ENCODE measurements around the gene OSCP1. TPM values are rescaled to one million over a fixed set of nuclear protein-coding genes. Genes with fewer than 3 reads are reported as not detected.

The OSCP1 gene
- total and polyA plus RNA-seq, 4 donors: 4.2 to 8.6 (median 6.7) TPM

DNA sequence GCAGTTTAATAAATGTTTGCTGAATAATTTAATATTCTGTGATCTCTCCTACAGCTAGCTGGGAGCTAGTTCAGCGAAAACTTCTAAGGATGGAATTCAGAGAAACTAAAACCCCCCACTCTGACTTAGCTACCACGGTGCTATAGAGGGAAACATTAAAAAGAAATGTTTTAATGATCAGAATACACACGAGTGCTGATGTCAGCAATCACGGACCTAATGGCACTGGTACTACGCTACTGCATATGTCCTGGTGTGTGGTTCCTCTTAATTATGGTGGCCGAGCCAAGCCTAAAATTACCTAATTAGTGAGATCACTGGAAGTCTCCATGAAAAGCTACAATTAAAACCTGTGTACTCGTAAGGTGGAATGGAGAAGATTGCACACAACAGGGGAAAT, 28.6 kb downstream of the OSCP1 start:
- Histone ChIP-seq H3K36me3 (ENCODE audit: control insufficient read depth in 1 of 2, insufficient read depth in 2 of 2, low read length in 1 of 2) (peaks cover 0 to 3% of the 10 kb centered on the region in 2 donors), H3K9me3 (ENCODE audit: control insufficient read depth, low read length) (no peaks in the 10 kb centered on the region), H3K4me1 (ENCODE audit: control insufficient read depth in 1 of 2, insufficient read depth in 2 of 2, low read length in 2 of 2) (no peaks in the 10 kb centered on the region), H3K4me3 (ENCODE audit: low read length in 2 of 2) (no peak overlapping the region), H3K27me3 (ENCODE audit: control insufficient read depth in 1 of 2, insufficient read depth in 2 of 2, low read length in 1 of 2) (no peaks in the 10 kb centered on the region), H3K27ac (ENCODE audit: low read depth in 1 of 2, low read length in 2 of 2) (no peak overlapping the region)
- WGBS, 2 donors: 83 to 90% methylated on average over 7 of the region's 7 CpGs
- intact Hi-C loops (cut with DNase I): loop anchor here (1.0 to 10.0 kb wide), 3 partner anchors 79 to 327 kb away; no protein-coding TSS in a partner anchor
- ATAC-seq (ENCODE audit: low FRiP score) (no peak), DNase-seq (no peak)

- Histone ChIP-seq H3K27ac (ENCODE audit: low read depth in 1 of 2, low read length in 2 of 2) (no peak overlapping the region), H3K4me3 (ENCODE audit: low read length in 2 of 2) (no peak overlapping the region)
- 13 to 22% methylated on average over 13 of the region's 13 CpGs for WGBS, 2 donors
These were observed 29.4 kb downstream of the OSCP1 start for GRCh38 chr1:36420836-36421317.

DNA sequence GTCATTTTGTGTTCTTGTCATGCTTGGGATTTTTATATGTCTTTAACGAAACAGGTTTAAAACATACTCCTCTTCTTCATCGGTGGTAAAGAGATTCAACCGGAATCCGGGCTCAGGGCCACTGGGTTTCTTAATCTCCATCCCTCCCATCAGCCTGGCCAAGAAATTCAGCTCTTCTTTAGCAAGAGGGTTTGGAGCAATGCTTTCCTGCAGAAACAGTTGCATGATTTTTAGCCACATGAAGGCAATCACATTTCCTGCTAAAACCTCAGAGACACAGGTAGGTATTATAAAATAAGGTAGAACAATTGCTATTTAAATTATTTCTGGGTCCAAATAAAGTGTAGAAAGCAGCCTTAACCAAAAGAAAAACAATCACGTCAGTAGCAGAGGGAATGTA, 29.8 kb downstream of the OSCP1 start:
- Histone ChIP-seq H3K9me3 (ENCODE audit: control insufficient read depth, low read length) (no peaks in the 10 kb centered on the region), H3K27ac (ENCODE audit: low read depth in 1 of 2, low read length in 2 of 2) (no peak overlapping the region), H3K4me3 (ENCODE audit: low read length in 2 of 2) (no peak overlapping the region), H3K36me3 (ENCODE audit: control insufficient read depth in 1 of 2, insufficient read depth in 2 of 2, low read length in 1 of 2) (peaks cover 0 to 3% of the 10 kb centered on the region in 2 donors), H3K4me1 (ENCODE audit: control insufficient read depth in 1 of 2, insufficient read depth in 2 of 2, low read length in 2 of 2) (no peaks in the 10 kb centered on the region), H3K27me3 (ENCODE audit: control insufficient read depth in 1 of 2, insufficient read depth in 2 of 2, low read length in 1 of 2) (no peaks in the 10 kb centered on the region)
- peak; percentile 67 for ATAC-seq (ENCODE audit: low FRiP score)
- no peak for DNase-seq
- intact Hi-C loops (cut with DNase I): loop anchor here (2.0 to 10.0 kb wide), 2 partner anchors 78 to 326 kb away; no protein-coding TSS in a partner anchor
- 20 to 29% methylated on average over 5 of the region's 5 CpGs for WGBS, 2 donors

More at GRCh38 chr1:36420836-36421317, 29.4 kb downstream of the OSCP1 start:
- no peaks in the 10 kb centered on the region for H3K4me1 ChIP-seq (ENCODE audit: control insufficient read depth in 1 of 2, insufficient read depth in 2 of 2, low read length in 2 of 2)
- ATAC-seq (ENCODE audit: low FRiP score) (peak; percentile 95), DNase-seq (peak; percentile 89 to 97)
- H3K36me3 ChIP-seq (ENCODE audit: control insufficient read depth in 1 of 2, insufficient read depth in 2 of 2, low read length in 1 of 2): peaks cover 0 to 3% of the 10 kb centered on the region in 2 donors
- intact Hi-C loops (cut with DNase I): loop anchor here (1.0 to 10.0 kb wide), 3 partner anchors 78 to 326 kb away; no protein-coding TSS in a partner anchor
- no peaks in the 10 kb centered on the region for H3K27me3 ChIP-seq (ENCODE audit: control insufficient read depth in 1 of 2, insufficient read depth in 2 of 2, low read length in 1 of 2)
- H3K9me3 ChIP-seq (ENCODE audit: control insufficient read depth, low read length): no peaks in the 10 kb centered on the region

DNA sequence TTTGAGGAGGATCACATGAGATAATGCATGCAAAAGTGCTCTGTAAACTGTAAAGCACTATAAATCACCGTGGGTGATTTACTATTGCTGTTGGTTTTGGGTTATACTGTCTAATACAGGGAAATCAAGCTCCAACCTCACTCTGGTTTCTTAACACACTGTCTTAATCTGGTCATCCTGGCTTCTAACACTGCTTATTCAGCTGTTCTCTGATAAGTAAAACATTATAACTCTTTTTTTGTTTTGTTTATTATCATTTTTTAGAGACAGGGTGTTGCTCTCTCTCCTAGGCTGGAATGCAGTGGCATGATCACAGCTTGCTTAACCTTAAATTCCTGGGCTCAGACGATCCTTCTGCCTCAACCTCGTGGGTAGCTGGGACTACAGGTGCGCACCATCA, 30.7 kb downstream of the OSCP1 start:
- H3K27me3 ChIP-seq (ENCODE audit: control insufficient read depth in 1 of 2, insufficient read depth in 2 of 2, low read length in 1 of 2): no peaks in the 10 kb centered on the region
- no peak for DNase-seq
- no peak overlapping the region for H3K27ac ChIP-seq (ENCODE audit: low read depth in 1 of 2, low read length in 2 of 2)
- ATAC-seq (ENCODE audit: low FRiP score): no peak
- H3K36me3 ChIP-seq (ENCODE audit: control insufficient read depth in 1 of 2, insufficient read depth in 2 of 2, low read length in 1 of 2): peaks cover 0 to 3% of the 10 kb centered on the region in 2 donors
- intact Hi-C loops (cut with DNase I): no loop called here
- H3K4me1 ChIP-seq (ENCODE audit: control insufficient read depth in 1 of 2, insufficient read depth in 2 of 2, low read length in 2 of 2): no peaks in the 10 kb centered on the region
- H3K4me3 ChIP-seq (ENCODE audit: low read length in 2 of 2): no peak overlapping the region
- WGBS, 2 donors: 80 to 83% methylated on average over 4 of the region's 4 CpGs
- no peaks in the 10 kb centered on the region for H3K9me3 ChIP-seq (ENCODE audit: control insufficient read depth, low read length)

DNA sequence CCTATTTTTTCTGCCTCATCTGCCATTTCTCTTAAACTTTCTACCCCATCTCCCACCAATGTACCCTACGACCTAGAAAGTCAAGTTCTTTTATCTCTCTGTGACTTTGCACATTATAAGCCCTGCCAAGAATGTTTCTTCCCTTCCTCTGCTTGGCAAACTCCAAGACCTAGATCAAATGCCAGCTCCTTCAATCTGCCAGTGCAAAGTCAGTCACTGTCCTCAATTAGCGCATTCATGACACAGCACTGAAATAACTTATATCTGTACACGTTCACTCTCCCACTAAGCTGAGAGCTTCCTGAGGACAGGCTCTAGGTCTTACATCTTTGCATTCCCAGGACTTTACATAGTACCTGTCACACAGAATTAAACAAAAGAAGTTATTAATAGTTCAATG, 31.1 kb downstream of the OSCP1 start:
- no peak overlapping the region for H3K4me3 ChIP-seq (ENCODE audit: low read length in 2 of 2)
- intact Hi-C loops (cut with DNase I): no loop called here
- H3K4me1 ChIP-seq (ENCODE audit: control insufficient read depth in 1 of 2, insufficient read depth in 2 of 2, low read length in 2 of 2): no peaks in the 10 kb centered on the region
- DNase-seq (no peak), ATAC-seq (ENCODE audit: low FRiP score) (no peak)
- H3K9me3 ChIP-seq (ENCODE audit: control insufficient read depth, low read length): no peaks in the 10 kb centered on the region
- no peaks in the 10 kb centered on the region for H3K27me3 ChIP-seq (ENCODE audit: control insufficient read depth in 1 of 2, insufficient read depth in 2 of 2, low read length in 1 of 2)
- WGBS, 2 donors: 82 to 90% methylated on average over 3 of the region's 3 CpGs
- peaks cover 0 to 3% of the 10 kb centered on the region in 2 donors for H3K36me3 ChIP-seq (ENCODE audit: control insufficient read depth in 1 of 2, insufficient read depth in 2 of 2, low read length in 1 of 2)
- no peak overlapping the region for H3K27ac ChIP-seq (ENCODE audit: low read depth in 1 of 2, low read length in 2 of 2)

DNA sequence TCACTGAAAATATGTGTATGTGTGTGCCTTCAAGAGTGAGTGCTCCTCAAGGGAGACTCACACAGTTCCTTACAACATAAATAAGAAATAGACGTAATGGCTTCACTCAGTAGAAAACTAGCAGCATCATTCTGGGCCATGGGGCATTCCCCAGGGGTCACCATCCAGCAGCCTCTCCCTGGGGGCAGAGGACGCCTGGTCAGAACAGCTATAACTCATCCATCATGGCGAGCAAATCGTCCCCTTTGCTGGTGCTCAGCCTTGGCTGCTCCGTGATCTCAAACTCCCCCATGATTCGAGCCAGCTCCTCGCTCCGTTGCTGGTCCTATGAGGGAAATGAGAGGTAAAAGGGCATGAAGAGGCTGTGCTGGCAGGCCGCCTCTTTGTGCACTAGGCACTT, 32.3 kb downstream of the OSCP1 start:
- Histone ChIP-seq H3K27ac (ENCODE audit: low read depth in 1 of 2, low read length in 2 of 2) (no peak overlapping the region), H3K4me1 (ENCODE audit: control insufficient read depth in 1 of 2, insufficient read depth in 2 of 2, low read length in 2 of 2) (no peaks in the 10 kb centered on the region), H3K9me3 (ENCODE audit: control insufficient read depth, low read length) (no peaks in the 10 kb centered on the region), H3K36me3 (ENCODE audit: control insufficient read depth in 1 of 2, insufficient read depth in 2 of 2, low read length in 1 of 2) (peaks cover 0 to 3% of the 10 kb centered on the region in 2 donors), H3K4me3 (ENCODE audit: low read length in 2 of 2) (no peak overlapping the region), H3K27me3 (ENCODE audit: control insufficient read depth in 1 of 2, insufficient read depth in 2 of 2, low read length in 1 of 2) (no peaks in the 10 kb centered on the region)
- no peak for DNase-seq
- 84 to 86% methylated on average over 9 of the region's 9 CpGs for WGBS, 2 donors
- ATAC-seq (ENCODE audit: low FRiP score): no peak
- intact Hi-C loops (cut with DNase I): no loop called here

GRCh38 chr1:36415661-36416326, 34.5 kb downstream of the OSCP1 start:
- no peaks in the 10 kb centered on the region for H3K9me3 ChIP-seq (ENCODE audit: control insufficient read depth, low read length)
- intact Hi-C loops (cut with DNase I): no loop called here
- ATAC-seq (ENCODE audit: low FRiP score): no peak
- DNase-seq: no peak
- WGBS, 2 donors: 82 to 85% methylated on average over 15 of the region's 15 CpGs
- no peak overlapping the region for H3K27ac ChIP-seq (ENCODE audit: low read depth in 1 of 2, low read length in 2 of 2)
- no peaks in the 10 kb centered on the region for H3K4me1 ChIP-seq (ENCODE audit: control insufficient read depth in 1 of 2, insufficient read depth in 2 of 2, low read length in 2 of 2)
- no peaks in the 10 kb centered on the region for H3K27me3 ChIP-seq (ENCODE audit: control insufficient read depth in 1 of 2, insufficient read depth in 2 of 2, low read length in 1 of 2)
- H3K36me3 ChIP-seq (ENCODE audit: control insufficient read depth in 1 of 2, insufficient read depth in 2 of 2, low read length in 1 of 2): peaks cover 0 to 3% of the 10 kb centered on the region in 2 donors
- no peak overlapping the region for H3K4me3 ChIP-seq (ENCODE audit: low read length in 2 of 2)

DNA sequence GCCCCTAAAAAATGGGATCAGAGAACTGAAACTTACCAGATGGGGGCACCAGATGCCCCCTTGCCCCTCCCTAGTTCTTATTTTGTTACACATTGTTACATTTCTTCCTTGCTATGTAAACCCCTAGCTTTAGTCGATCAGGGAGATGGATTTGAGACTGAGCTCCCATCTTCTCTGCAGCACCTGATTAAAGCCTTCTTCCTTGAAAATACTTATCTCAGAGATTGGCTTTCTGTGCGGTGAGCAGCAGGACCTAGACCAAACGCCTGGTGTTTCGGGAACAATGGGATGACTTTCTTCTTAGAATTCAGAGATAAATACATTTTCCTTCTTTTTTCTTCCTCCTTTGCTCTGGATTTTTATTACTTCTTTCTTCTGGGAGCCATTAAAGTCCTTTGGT, 35.9 kb downstream of the OSCP1 start:
- WGBS, 2 donors: 85% methylated on average over 4 of the region's 4 CpGs

More for the DNA sequence above, 35.9 kb downstream of the OSCP1 start:
- no peaks in the 10 kb centered on the region for H3K4me1 ChIP-seq (ENCODE audit: control insufficient read depth in 1 of 2, insufficient read depth in 2 of 2, low read length in 2 of 2)
- no peaks in the 10 kb centered on the region for H3K9me3 ChIP-seq (ENCODE audit: control insufficient read depth, low read length)
- ATAC-seq (ENCODE audit: low FRiP score): no peak
- H3K27me3 ChIP-seq (ENCODE audit: control insufficient read depth in 1 of 2, insufficient read depth in 2 of 2, low read length in 1 of 2): no peaks in the 10 kb centered on the region
- DNase-seq: no peak
- H3K27ac ChIP-seq (ENCODE audit: low read depth in 1 of 2, low read length in 2 of 2): no peak overlapping the region
- peaks cover 0 to 3% of the 10 kb centered on the region in 2 donors for H3K36me3 ChIP-seq (ENCODE audit: control insufficient read depth in 1 of 2, insufficient read depth in 2 of 2, low read length in 1 of 2)
- H3K4me3 ChIP-seq (ENCODE audit: low read length in 2 of 2): no peak overlapping the region
- intact Hi-C loops (cut with DNase I): no loop called here

Measured in aorta (tissue), 5 donors.